Measurements from ENCODE around the gene PEX1.
"Not testable (repeated sequence)": the region's sequence is repeated elsewhere in the genome, so short reads cannot be mapped to it uniquely, and the experiment has no call there.

Gene PEX1

DNA sequence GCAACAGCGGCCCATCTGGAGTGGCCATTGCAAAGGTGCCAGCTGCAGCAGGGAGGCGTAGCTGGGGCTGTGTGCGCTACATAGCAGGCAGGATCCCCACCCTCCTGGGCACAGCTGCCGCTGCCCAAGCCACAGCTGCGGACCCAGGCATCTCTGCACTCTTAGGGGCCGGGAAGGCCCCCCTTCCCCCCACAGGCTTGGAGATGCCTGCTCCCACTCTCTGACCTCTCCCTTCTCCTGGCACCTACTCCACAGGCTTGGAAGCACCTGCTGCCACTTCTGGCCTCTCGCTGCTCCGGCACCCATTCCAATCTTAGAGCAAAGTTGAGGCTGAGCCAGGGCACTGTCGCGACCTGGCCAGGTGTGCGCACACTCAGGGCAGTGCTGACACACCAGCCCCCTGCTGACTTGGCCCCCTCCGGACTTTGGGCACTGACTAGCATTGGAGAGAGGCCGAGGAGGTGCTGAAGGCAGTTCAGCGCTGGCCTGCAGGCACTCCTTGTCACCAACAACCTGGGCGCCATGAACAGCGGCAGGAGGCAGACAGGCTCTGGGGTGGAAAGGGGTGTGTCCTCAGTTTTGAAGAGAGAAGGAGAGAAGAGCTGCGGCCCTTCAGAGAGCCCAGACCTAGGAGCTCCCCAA lies 18.7 kb upstream of the PEX1 start:
- H3K9me3 ChIP-seq (ENCODE audit: insufficient read depth, low read length, severe bottlenecking), result no peaks in the 10 kb centered on the region
- no peak overlapping the region for H2AFZ ChIP-seq (ENCODE audit: low read depth, low read length)
- no peak overlapping the region for H3K4me3 ChIP-seq (ENCODE audit: low read depth in 1 of 2, low read length in 2 of 2)
- DNase-seq (no peak), ATAC-seq (ENCODE audit: insufficient read depth, low read depth) (0 out of 3 replicates have a peak, but pooled peaks have one; percentile 22)
- H3K36me3 ChIP-seq (ENCODE audit: insufficient read depth, low read length), result no peaks in the 10 kb centered on the region
- H4K20me1 ChIP-seq (ENCODE audit: insufficient read depth, low read length), result no peaks in the 10 kb centered on the region; the same call in 1 of the 2 replicates
- no peak for TF ChIP-seq EZH2 (IDR thresholded peaks at IDR 0.05; ENCODE audit: borderline replicate concordance, low read depth, low read length, severe bottlenecking)
- TF ChIP-seq, protein P1, sequence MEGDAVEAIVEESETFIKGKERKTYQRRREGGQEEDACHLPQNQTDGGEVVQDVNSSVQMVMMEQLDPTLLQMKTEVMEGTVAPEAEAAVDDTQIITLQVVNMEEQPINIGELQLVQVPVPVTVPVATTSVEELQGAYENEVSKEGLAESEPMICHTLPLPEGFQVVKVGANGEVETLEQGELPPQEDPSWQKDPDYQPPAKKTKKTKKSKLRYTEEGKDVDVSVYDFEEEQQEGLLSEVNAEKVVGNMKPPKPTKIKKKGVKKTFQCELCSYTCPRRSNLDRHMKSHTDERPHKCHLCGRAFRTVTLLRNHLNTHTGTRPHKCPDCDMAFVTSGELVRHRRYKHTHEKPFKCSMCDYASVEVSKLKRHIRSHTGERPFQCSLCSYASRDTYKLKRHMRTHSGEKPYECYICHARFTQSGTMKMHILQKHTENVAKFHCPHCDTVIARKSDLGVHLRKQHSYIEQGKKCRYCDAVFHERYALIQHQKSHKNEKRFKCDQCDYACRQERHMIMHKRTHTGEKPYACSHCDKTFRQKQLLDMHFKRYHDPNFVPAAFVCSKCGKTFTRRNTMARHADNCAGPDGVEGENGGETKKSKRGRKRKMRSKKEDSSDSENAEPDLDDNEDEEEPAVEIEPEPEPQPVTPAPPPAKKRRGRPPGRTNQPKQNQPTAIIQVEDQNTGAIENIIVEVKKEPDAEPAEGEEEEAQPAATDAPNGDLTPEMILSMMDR (IDR thresholded peaks at IDR 0.05; ENCODE audit: borderline replicate concordance, extremely low read depth, low read length, poor library complexity, severe bottlenecking), result no peak
- no peak overlapping the region for H3K9ac ChIP-seq (ENCODE audit: low read depth, low read length)
- H3K4me1 ChIP-seq (ENCODE audit: insufficient read depth, low read length), result no peaks in the 10 kb centered on the region
- no peak overlapping the region for H3K27ac ChIP-seq (ENCODE audit: low read length)
- no peaks in the 10 kb centered on the region for H3K79me2 ChIP-seq (ENCODE audit: insufficient read depth, low read length)
- no peak overlapping the region for H3K4me2 ChIP-seq (ENCODE audit: insufficient read depth, low read length)
- H3K27me3 ChIP-seq (ENCODE audit: insufficient read depth, low read length, poor library complexity), result no peaks in the 10 kb centered on the region

DNA sequence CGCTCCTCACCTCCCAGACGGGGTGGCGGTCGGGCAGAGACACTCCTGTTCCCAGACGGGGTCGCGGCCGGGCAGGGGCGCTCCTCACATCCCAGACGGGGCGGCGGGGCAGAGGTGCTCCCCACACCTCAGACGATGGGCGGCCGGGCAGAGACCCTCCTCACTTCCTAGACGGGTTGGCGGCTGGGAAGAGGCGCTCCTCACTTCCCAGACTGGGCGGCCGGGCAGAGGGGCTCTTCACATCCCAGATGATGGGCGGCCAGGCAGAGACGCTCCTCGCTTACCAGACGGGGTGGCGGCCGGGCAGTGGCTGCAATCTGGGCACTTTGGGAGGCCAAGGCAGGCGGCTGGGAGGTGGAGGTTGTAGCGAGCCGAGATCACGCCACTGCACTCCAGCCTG lies 16.8 kb upstream of the PEX1 start:
- not testable (repeated sequence) for H3K27ac ChIP-seq (ENCODE audit: low read length); H3K4me1 ChIP-seq (ENCODE audit: insufficient read depth, low read length); H3K36me3 ChIP-seq (ENCODE audit: insufficient read depth, low read length); ATAC-seq (ENCODE audit: insufficient read depth, low read depth); H4K20me1 ChIP-seq (ENCODE audit: insufficient read depth, low read length); H2AFZ ChIP-seq (ENCODE audit: low read depth, low read length); H3K9me3 ChIP-seq (ENCODE audit: insufficient read depth, low read length, severe bottlenecking); H3K27me3 ChIP-seq (ENCODE audit: insufficient read depth, low read length, poor library complexity); H3K4me3 ChIP-seq (ENCODE audit: low read depth in 1 of 2, low read length in 2 of 2); H3K79me2 ChIP-seq (ENCODE audit: insufficient read depth, low read length); H3K9ac ChIP-seq (ENCODE audit: low read depth, low read length); H3K4me2 ChIP-seq (ENCODE audit: insufficient read depth, low read length); DNase-seq

DNA sequence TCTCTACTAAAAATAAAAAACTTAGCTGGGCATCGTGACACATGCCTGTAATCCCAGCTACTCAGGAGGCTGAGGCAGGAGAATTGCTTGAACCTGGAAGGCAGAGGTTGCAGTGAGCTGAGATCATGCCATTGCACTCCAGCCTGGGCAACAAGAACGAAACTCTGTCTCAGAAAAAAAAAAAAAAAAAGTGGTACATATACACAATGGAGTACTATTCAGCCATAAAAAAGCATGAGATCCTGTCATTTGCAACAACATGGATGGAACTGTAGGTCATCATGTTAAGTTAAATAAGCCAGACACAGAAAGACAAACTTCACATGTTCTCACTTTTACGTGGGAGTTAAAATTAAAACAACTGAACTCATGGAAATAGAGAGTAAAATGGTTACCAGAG lies 15.2 kb upstream of the PEX1 start:
- H3K9me3 ChIP-seq (ENCODE audit: insufficient read depth, low read length, severe bottlenecking); DNase-seq; H3K9ac ChIP-seq (ENCODE audit: low read depth, low read length); H3K4me3 ChIP-seq (ENCODE audit: low read depth in 1 of 2, low read length in 2 of 2); H3K27ac ChIP-seq (ENCODE audit: low read length); H3K4me1 ChIP-seq (ENCODE audit: insufficient read depth, low read length); H3K79me2 ChIP-seq (ENCODE audit: insufficient read depth, low read length); H2AFZ ChIP-seq (ENCODE audit: low read depth, low read length); ATAC-seq (ENCODE audit: insufficient read depth, low read depth); H3K36me3 ChIP-seq (ENCODE audit: insufficient read depth, low read length); H3K4me2 ChIP-seq (ENCODE audit: insufficient read depth, low read length); H3K27me3 ChIP-seq (ENCODE audit: insufficient read depth, low read length, poor library complexity); H4K20me1 ChIP-seq (ENCODE audit: insufficient read depth, low read length): not testable (repeated sequence)

DNA sequence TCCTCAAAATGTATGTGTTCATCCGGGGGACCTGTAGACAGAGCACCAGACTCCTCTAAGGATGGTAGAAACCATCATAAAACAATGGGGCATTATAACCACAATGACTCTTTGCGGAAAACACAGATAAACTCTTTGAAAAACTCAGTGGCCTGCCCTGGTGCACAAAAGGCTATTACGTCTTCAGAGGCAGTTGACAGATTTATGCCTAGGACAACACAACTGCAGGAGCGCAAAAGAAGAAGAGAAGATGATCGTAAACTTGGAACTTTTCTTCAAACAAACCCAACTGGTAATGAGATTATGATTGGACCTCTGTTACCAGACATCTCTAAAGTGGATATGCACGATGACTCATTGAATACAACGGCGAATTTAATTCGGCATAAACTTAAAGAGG lies 6.3 kb upstream of the PEX1 start:
- Histone ChIP-seq H3K27me3 (ENCODE audit: insufficient read depth, low read length, poor library complexity) (no peaks in the 10 kb centered on the region), H3K4me1 (ENCODE audit: insufficient read depth, low read length) (peaks cover 17% of the 10 kb centered on the region), H3K79me2 (ENCODE audit: insufficient read depth, low read length) (peaks cover 11% of the 10 kb centered on the region), H2AFZ (ENCODE audit: low read depth, low read length) (no peak overlapping the region), H3K36me3 (ENCODE audit: insufficient read depth, low read length) (peaks cover 82% of the 10 kb centered on the region), H4K20me1 (ENCODE audit: insufficient read depth, low read length) (no peaks in the 10 kb centered on the region), H3K9me3 (ENCODE audit: insufficient read depth, low read length, severe bottlenecking) (no peaks in the 10 kb centered on the region), H3K4me3 (ENCODE audit: low read depth in 1 of 2, low read length in 2 of 2) (no peak overlapping the region), H3K27ac (ENCODE audit: low read length) (no peak overlapping the region), H3K4me2 (ENCODE audit: insufficient read depth, low read length) (no peak overlapping the region), H3K9ac (ENCODE audit: low read depth, low read length) (no peak overlapping the region)
- no peak for DNase-seq
- TF ChIP-seq, protein P1 (IDR thresholded peaks at IDR 0.05; ENCODE audit: borderline replicate concordance, extremely low read depth, low read length, poor library complexity, severe bottlenecking), result no peak
- TF ChIP-seq EZH2 (IDR thresholded peaks at IDR 0.05; ENCODE audit: borderline replicate concordance, low read depth, low read length, severe bottlenecking), result no peak
- ATAC-seq (ENCODE audit: insufficient read depth, low read depth), result no peak

All from DND-41 (cell line).